Stimulated activated CD4-positive, alpha-beta T cell treated with anti-CD3 and anti-CD28 coated beads, Interleukin-2, amount 100 ng/mL, for 48 hours (primary cell): Measurements from ENCODE around the gene CYCS.
"Not testable (repeated sequence)": the region's sequence is repeated elsewhere in the genome, so short reads cannot be mapped to it uniquely, and the experiment has no call there.

Experiments
- DNase-seq, 2 donors: peaks; one replicate each; pipeline ENCODE4 v3.0.0-alpha.2; 2020

CYCS gene

DNA sequence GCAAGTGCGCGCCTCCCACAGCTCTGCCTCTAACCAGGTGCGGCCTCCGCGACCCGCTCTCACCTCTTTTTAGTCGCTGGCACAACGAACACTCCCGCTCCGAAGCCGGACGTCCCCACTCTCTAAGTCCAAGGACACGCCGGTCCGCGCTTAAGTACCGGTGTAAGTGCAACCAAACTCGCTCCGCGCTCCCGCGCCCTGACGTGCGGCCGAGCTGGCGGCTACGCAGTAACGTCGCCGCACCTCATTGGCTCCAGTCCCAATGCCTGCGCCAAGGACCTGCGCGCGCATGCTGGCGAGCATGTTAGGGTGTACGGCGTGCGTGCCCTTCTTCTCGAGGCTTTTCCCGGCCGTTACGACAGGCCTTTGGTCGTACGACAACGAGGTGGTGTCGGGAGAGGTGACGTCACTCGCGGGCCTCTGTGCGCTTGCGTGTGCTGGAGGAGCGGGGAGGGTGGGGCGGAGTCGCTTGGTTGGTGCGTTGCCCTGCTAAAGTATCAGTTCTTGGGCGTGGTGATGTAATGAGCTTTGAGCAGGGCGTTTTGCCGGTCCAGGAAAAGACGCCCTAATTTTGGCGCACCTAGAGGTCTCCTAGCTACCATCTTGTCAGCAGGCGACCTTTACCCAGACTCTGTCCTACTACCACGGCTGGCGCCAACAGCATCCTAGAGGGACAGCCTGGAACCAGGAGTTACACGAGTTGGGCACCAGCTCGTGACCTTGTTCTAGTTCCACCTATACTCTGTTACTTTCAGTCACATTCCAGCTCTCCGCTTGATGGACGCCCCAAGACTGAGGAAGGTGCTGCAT is at the start of gene CYCS:
CYCS (minus strand) TSS at position 124 of the 810 bp plus-strand sequence. CDS start 1,141 bp downstream, outside the sequence.
- DNase-seq = peak; percentile 98 to 99

DNA sequence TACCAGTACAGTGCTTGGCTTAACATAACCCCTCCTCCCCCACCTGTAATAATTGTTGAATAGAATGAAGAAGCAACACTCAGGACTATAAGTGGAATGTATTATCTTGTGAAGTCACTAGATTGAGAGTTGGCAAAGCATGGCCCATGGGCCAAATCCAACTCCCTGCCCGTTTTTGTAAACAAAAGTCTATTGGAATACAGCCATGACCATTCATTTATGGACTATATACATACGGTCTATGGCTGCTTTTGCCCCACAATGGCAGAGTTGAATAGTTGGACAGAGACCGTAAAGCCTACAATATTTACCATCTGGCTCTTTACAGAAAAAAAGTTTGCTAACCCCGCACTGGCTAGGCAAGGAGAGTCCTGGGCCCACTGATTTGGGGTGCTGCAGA is 48.1 kb upstream of the CYCS start:
- DNase-seq = no peak

GRCh38 chr7:25171516-25171915 is 46.5 kb upstream of the CYCS start:
- DNase-seq = no peak

GRCh38 chr7:25171071-25171470 is 46.0 kb upstream of the CYCS start:
- DNase-seq = no peak

DNA sequence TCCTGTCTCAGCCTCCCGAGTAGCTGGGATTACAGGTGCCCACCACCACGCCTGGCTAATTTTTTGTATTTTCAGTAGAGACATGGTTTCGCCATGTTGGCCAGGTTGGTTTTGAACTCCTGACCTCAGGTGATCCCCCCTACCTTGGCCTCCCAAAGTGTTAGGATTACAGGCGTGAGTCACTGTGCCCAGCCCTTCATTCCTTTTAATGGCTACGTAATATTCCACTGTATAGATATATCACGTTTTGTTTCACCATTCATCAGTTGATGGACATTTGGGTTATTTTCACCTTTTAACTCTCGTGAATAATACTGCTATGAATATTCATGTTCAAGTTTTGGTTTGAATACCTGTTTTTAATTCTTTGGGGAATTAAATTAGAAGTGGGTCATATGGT is 44.6 kb upstream of the CYCS start:
- DNase-seq = no peak

DNA sequence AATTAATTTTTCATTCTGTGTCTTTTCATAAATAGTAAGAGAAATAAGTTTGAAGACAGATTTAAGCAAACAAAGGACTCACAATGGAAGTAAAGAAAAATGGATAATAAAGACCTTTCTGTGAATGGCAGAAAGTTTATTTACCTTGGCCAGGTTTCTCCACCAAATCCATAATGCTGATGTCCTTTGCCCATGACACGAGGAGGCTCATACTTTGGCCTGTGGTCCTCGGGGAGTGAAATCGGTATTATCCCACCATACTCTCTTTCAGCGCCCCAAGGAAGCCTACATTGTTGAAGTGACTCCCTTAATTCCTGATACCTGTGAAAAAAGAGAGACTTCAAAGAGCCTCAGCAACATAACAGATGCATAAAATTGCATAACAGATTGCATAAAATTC is 43.1 kb upstream of the CYCS start:
- no peak for DNase-seq

GRCh38 chr7:25167262-25167843 is 42.3 kb upstream of the CYCS start:
- no peak for DNase-seq

- not testable (repeated sequence) for DNase-seq
Observed at GRCh38 chr7:25159983-25160596, 35.0 kb upstream of the CYCS start.

GRCh38 chr7:25158966-25159365 is 33.9 kb upstream of the CYCS start:
- DNase-seq = no peak

DNA sequence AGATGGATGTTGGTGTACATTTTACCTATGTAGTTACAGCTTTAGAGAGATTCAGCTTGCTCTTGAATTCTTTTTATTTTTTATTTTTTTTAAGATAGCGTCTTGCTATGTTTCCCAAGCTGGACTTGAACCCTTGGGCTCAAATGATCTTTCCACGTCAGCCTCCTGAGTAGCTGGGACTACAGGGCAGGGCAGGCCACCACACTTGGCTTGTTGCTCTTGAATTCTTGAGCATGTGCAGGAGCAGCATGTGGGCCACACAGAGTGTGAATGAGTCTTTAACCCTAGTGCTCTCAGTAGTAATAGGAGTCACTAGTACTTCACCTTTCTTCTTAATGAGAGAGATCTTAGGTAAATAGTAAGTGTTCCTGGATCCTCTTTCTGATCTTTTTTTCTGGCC is 26.7 kb upstream of the CYCS start:
- no peak for DNase-seq

DNA sequence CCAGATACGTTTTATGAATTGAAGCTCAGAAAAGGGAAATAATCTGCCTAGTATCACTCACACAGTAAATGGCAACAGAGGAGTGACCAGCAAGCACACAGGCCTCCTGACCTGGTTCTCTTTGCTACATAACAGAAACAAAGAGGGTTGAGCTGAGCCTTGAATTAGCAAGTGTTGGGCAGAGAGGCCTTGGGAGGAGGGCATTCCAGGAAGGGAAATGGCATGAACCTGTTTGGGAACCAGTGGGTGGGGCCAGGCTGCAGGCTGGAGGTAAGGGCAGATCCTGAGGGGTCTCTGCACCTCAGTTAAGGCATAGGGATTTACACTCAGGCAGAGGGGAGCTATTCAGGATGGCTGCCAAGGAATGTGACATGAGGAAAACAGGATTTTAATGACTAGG is 24.8 kb upstream of the CYCS start:
- no peak for DNase-seq

DNA sequence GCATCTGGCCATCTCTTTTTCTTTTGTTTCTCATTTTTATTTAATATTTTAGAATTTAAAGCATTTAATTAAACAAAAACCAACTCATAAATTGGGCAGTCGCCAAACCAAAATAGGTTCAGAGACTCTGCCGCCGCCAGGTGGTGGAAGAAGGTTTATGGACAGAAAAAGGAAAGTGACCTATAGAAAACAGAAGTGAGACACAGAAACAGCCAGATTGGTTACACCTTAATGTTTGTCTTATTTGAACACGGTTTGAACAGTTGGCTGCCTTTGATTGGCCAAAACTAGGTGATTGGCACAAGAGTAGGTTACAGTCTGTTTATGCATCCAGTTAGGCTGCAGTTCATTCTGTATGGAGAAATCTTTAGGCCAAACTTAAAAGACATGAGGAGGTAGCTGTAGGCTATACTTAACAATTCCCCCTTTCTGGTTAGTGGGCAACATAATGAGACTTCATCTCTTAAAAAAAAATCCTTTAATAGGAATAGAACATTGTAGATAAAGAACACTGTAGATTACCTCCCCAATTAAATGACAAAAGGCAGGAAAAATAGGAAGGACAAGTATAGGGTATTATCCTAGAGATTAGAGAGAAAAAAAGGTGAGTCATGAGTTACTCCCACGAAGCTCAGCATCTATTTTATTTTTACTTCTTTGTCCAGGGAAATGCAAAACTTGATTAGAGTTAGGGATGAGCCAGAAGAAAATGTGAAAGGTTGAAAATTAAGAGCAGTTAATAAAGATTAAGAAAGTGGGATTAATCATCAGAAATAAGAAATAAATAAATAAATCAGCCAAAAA is 23.9 kb upstream of the CYCS start:
- no peak for DNase-seq

DNA sequence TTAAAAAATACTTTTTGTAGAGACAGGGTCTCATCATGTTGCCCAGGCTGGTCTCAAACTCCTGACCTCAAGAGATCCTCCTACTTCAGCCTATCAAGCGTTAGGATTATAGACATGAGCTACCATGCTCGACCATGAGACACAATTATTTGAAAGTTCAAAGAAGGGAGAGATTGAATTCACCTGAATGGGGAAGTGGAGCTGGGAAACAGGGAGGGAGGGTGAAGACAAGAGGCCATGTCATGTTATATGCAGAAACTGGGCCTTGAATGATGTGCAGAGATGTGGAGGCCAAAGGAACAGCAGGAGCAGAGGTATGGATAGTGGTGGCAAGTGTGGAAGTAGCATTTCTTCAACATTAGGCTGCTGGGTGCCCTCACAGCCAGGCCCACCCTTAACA is 18.7 kb upstream of the CYCS start:
- no peak for DNase-seq

GRCh38 chr7:25139536-25139935 is 14.5 kb upstream of the CYCS start:
- no peak for DNase-seq

- no peak for DNase-seq
Observed at GRCh38 chr7:25134358-25135010, 9.4 kb upstream of the CYCS start.

GRCh38 chr7:25132430-25132829 is 7.4 kb upstream of the CYCS start:
- DNase-seq = no peak

GRCh38 chr7:25126751-25127150 is 1.7 kb upstream of the CYCS start:
- DNase-seq = no peak

DNA sequence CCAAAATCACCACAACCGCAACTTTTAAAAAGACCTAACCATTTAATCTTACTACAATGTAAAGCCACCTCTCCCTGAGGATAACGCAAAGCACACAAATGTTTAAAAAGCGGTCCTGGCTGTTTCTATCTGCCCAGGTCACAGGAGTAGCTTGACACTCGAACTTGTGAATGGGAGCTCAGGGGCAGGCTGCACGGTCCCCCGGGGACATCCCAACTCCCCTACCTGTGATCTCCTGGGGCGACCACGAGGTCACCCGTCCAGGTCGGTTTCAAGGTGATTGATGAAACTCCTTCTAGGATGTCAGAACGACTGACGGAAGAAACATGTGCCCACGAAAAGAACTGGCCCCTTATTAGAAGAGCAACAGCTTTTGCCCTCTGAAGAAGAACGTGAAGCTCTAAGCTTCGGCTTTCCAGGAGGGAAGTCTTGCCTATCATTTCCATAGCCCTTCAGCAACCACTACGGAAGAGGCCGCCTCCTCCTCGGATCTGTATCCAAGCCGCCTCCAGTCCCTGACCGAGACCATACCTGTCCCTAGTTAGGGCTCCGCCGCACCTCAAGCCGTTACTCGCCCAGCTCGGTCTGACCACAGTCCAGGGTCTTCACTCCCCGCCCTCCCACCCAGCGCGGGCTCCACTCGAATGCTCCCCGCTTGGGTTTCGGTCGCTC is 459 bp downstream of the CYCS start:
- no peak for DNase-seq

- DNase-seq = no peak
Observed at GRCh38 chr7:25122373-25122772, 2.7 kb downstream of the CYCS start.

DNA sequence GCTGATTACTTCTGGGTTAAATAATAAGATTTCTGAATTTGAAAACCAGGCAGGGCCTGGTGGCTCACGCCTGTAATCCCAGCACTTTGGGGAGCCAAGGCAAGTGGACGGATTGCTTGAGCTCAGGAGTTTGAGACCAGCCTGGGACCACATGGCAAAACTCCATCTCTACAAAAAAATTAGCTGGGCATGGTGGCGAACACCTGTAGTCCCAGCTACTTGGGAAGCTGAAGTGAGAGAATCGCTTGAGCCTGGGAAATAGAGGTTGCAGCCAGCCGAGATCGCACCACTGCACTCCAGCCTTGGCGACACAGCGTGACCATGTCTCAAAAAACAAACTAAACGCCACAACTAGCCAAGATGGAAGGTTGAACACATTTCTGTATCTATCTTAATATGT is 3.5 kb downstream of the CYCS start:
- DNase-seq = no peak

GRCh38 chr7:25119102-25119501 is 6.0 kb downstream of the CYCS start:
- DNase-seq = no peak

DNA sequence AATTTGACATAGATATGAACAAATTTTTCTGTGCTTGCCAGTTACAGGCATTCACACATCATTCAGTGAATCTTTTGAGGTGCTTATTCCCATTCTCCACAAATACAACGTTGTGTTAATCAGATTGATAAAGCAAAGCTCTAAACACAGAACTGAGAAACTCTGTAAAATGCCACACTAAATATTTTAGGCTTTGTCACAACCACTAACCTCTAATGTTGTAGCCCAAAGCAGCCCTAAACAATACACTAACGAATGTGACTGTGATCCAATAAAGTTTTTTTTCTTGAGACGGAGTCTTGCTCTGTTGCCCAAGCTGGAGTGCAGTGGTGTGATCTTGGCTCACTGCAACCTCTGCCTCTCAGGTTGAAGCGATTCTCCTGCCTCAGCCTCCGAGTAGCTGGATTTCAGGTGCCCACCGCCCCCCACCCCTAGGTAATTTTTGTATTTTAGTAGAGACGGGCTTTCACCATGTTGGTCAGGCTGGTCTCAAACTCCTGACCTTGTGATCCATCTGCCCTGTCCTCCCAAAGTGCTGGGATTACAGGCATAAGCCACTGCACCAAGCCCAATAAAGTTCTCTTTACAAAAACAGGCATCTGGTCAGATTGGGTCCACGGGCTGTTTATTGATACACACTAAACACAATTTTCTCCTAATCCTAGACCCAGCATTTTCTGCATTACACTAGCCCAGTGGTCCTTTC is 6.9 kb downstream of the CYCS start:
- no peak for DNase-seq
